ENCODE results near the gene HDAC4.
"Not testable (repeated sequence)": the region's sequence is repeated elsewhere in the genome, so short reads cannot be mapped to it uniquely, and the experiment has no call there.

The HDAC4 gene

GRCh38 chr2:239400596-239401066, at the start of gene HDAC4:
TSS of gene HDAC4 (minus strand) at chr2:239401020. CDS start at chr2:239352699, 48,321 bp downstream.
- no peak for DNase-seq (ENCODE audit: low read depth in 2 of 2, low spot score in 1 of 2)

DNA sequence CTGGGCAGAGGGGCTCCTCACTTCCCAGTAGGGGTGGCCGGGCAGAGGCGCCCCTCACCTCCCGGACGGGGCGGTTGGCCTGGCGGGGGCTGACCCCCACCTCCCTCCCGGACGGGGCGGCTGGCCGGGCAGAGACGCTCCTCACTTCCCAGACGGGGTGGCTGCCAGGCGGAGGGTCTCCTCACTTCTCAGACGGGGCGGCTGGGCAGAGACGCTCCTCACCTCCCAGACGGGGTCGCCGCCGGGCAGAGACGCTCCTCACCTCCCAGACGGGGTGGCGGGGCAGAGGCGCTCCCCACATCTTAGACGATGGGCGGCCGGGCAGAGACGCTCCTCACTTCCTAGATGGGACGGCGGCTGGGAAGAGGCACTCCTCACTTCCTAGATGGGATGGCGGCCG, 48.6 kb upstream of the HDAC4 start:
- not testable (repeated sequence) for DNase-seq (ENCODE audit: low read depth in 2 of 2, low spot score in 1 of 2)

- DNase-seq (ENCODE audit: low read depth in 2 of 2, low spot score in 1 of 2) = no peak
These were observed 45.1 kb upstream of the HDAC4 start for GRCh38 chr2:239445771-239446524.

- DNase-seq (ENCODE audit: low read depth in 2 of 2, low spot score in 1 of 2) = no peak
These were observed 44.1 kb upstream of the HDAC4 start for GRCh38 chr2:239444626-239445577.

DNA sequence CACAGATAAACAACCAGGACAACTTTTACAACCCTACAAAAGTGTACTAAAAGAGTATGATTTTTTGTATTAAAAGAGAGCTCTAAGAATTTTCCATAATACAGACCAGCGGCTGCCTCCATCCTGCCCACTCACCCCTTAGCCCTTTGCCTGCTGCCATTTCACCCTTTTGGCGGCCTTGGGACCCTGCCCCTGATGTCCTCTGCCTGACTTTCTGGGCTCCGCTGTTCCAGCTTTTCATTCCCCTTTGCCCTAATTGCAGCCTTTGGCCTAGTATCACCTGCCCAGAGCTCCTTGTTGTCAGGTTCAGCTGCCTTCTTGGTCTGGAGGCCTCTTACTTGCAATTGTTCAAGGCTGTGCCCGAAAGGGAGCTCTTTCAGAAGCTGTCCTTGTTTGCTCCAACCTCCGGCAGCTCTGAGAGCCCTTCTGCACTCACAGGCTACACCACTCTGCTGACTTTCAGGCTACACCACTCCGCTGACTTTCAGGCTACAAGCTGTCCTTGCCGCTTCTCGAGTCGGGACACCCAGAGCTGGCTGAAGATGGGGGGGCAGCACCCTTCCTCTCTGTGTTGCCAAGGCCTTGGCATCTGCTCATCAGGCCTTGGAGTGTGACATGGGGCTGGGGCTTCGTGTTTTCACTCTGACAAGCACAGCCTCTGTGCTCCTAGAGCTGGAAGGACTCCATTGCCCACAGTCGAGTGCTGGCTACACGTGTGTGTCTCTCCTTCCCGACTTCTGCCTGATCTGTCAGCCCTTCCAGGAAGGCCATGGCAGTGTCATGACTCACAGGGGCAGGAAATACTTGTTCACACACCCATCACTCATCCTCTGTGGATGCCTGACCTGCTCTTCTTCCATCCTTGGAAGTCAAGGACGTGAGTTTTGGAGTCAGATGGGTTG, 43.1 kb upstream of the HDAC4 start:
- no peak for DNase-seq (ENCODE audit: low read depth in 2 of 2, low spot score in 1 of 2)

DNA sequence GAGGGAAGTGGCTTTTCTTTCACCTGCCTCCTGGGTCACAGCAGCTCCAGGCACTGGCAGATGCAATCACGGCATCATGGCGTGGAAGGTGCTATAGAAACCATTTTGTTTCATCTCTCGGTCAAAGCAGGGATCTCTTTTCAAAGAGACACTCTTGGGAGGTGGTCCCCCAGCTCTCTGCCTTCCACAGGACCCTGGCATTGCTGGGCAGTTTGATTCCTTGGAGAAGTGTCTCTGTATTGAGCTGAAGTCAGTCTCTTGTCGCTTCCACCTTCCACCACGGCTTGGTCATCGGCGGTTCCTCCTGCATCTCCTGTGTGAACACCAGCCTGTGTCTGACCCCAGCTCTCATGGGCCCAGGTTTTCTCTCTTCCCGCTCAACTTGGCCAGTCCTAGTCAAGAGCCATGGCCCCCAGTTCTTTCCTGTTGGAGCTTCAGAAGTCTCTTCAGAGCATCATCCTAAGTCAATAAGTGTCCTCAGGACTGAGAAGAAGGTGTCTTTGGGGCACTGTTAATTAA, 42.3 kb upstream of the HDAC4 start:
- DNase-seq (ENCODE audit: low read depth in 2 of 2, low spot score in 1 of 2) = no peak

DNA sequence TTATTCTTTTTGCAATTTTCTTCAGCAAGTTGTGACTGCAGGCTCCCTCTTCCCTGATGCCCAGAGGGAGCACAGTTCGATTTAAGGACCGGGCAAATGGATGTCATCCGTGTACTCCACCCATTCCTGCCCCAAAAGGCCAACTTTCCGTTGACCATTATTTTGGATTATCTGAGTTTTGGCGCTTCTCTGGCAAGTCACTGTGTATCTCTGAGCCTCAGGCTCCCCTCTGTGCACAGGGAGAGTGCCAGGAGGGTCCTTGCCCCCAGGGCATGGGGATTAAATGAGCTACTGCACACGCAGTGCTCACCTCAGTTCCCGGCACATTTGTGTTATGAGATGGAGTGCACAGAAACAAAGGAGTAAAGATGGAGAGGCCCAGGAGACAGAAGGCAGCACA, 41.4 kb upstream of the HDAC4 start:
- DNase-seq (ENCODE audit: low read depth in 2 of 2, low spot score in 1 of 2) = no peak

DNA sequence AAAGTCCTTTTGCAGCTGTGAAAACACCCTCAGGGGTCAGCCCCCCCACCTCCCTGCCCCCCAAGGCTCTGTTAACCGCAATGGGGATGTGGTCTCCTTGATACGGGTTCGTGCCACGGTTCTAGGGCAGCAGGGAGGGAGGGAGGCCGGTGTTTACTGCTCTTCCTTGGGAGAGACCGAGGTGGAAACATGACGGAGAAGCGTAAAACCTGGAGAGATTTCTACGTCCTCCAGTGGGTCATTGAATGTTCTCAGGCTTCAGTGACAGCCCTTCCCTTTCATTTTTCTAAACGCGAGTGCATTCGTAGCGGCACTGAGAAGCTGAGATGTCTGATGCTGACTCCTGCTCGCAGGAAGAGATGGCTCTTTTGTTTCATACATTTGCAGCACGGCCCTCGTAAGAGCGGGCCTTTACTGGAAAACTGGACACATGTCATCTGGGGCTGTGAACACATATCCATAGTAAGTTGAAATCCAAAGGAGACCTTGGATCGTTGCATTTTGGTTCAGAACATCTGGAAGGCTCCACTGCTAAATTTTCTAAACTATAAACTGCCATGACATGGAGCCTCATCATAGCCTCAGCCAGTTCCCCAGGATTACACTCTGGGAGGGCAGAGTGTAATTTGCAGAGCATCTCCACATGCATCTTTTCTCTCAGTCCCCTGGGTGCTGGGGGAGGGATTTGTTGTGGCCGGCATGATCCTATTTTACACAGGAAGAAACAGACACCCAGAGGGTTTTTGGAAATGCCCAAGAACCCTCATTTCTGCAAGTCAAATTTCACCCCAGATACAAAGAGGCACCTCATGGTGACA, 40.6 kb upstream of the HDAC4 start:
- no peak for DNase-seq (ENCODE audit: low read depth in 2 of 2, low spot score in 1 of 2)

- DNase-seq (ENCODE audit: low read depth in 2 of 2, low spot score in 1 of 2) = no peak
These were observed 39.7 kb upstream of the HDAC4 start for GRCh38 chr2:239440511-239440959.

DNA sequence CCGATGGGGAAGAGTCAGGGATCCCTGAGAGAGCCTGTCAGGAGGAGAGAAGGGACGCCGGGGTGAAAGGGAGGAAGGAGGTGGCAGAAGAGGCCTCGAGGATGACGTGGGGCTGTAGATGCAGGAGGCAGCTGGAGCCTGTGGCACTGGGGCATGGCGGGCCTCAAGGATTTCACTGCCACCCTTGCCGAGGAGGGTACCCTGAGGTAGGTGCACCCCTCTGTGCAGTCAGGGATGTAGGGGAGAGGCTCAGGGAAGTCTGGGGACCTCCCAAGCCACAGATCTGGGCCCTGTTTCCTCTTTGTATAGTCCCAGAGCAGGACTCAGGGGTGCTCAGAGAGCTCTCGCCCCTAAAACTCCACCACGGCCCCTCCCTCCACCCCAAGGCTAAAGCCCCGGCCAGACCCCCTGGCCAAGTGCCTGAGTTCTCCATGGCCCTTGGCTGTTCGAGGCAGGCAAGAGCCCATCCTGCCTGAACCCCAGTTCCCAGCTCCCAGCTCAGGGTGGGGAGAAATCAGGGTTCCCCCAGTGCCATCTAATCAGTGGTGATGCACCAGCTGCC, 39.0 kb upstream of the HDAC4 start:
- DNase-seq (ENCODE audit: low read depth in 2 of 2, low spot score in 1 of 2) = no peak

GRCh38 chr2:239438995-239439753, 38.4 kb upstream of the HDAC4 start:
- no peak for DNase-seq (ENCODE audit: low read depth in 2 of 2, low spot score in 1 of 2)

- DNase-seq (ENCODE audit: low read depth in 2 of 2, low spot score in 1 of 2) = no peak
These were observed 37.5 kb upstream of the HDAC4 start for GRCh38 chr2:239438368-239438767.

DNA sequence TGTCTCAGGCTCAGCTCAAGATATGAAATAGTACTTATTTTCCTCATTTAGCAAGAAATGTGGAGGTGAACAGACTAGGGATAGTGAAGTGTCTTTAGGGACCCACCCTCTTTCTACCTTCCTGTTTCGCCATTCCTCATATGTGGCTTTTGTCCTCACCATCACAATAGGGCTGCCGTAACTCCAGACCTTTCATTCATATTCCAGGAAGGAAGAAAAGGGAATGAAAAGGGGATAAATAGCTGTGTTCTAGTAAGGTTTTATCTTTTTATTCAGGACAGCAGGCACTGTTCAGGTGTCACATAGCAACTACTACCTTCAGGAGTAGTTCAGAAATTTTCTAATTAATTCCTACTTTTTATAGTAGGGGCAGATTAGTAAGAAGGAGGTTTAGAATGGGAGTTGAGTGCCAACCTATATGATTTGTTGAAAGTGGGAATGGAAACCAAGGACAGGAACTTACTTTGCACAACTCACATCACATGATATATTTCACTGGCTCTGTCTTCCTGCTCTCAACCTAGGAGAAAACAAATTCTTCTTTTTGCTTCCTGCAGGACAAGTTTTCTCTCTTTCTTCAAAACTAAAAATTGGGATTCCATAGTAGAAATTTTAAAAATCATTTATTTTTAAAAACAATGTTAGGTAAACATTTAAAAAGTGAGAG, 36.0 kb upstream of the HDAC4 start:
- DNase-seq (ENCODE audit: low read depth in 2 of 2, low spot score in 1 of 2) = no peak

DNA sequence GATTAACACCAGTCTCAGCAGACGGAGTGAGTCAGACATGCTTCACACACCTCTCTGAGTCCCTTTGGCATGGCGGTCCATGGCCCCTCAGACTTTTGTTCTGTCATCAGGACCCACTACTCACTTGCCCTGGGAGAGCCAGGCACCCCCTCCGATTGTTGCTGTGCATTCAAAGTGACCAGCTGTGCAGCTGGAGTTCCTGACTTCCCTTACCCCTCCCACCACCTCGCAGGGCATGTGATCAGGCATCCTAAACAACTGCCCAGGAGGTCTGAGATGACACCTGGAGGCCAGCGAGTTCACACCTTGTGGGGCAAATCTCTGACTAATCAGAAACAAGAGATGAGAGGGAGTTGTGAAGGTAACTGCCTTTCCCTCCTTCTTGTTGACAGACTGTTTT, 35.3 kb upstream of the HDAC4 start:
- no peak for DNase-seq (ENCODE audit: low read depth in 2 of 2, low spot score in 1 of 2)

- DNase-seq (ENCODE audit: low read depth in 2 of 2, low spot score in 1 of 2) = no peak
These were observed 33.1 kb upstream of the HDAC4 start for GRCh38 chr2:239433777-239434403.

DNA sequence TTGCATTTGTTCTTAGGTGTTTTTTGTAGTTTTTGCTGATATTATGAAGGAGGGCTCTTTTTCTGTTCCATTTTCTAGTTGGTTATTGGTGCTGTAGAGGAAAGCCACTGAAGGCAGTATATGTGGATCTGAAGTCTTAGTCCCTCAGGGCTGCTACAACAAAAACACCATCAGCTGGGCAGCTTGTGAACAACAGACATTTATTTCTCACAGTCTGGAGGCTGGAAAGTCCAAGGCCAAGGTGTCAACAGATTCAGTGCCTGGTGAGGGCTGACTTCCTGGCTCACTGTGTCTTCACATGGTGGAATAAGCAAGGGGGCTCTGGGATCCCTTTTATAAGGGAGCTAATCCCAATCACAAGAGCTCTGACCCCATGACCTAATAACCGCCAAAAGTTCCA, 31.4 kb upstream of the HDAC4 start:
- no peak for DNase-seq (ENCODE audit: low read depth in 2 of 2, low spot score in 1 of 2)

GRCh38 chr2:239431536-239431935, 30.7 kb upstream of the HDAC4 start:
- DNase-seq (ENCODE audit: low read depth in 2 of 2, low spot score in 1 of 2) = no peak
